HCT116 (cell line): ENCODE data around the gene PREX1. TPM values are rescaled to one million over a fixed set of nuclear protein-coding genes. Genes with fewer than 3 reads are reported as not detected.

Experiments used
- ATAC-seq: fragments of 200-7000 bp; cut with Tn5 transposase; 2 replicates; pipeline ENCODE4 v1.9.1; 2020; ENCODE audit warnings: mild to moderate bottlenecking, moderate library complexity
- BruUV-seq: library from RNA; stranded (reverse); fragments of 400-500 nt; replicated peaks from 2 replicates; lab custom pipeline; 2021; lab: Mats Ljungman, UMichigan
- CTCF ChIA-PET: fragments of 300-600 bp; sonication (Branson Sonifier 250); formaldehyde crosslinking; loops from one replicate; lab custom pipeline; 2021; ENCODE audit warnings: antibody characterized with exemption; lab: Charles Lee
- POLR2A ChIA-PET: fragments of 300-600, 350-600 bp; sonication (Branson Sonifier 250); formaldehyde crosslinking; loops from one replicate; lab custom pipeline; 2021; ENCODE audit warnings: antibody characterized with exemption; lab: Charles Lee
- RAD21 ChIA-PET, 2 experiments: fragments of 300-600 bp; sonication (Branson Sonifier 250); formaldehyde crosslinking; loops; one replicate each; lab custom pipeline; 2023; ENCODE audit warnings: low total read pairs in 2 of 2; ENCODE audit not compliant: uncharacterized antibody in 2 of 2, unreplicated experiment in 2 of 2, low non-redundant PET in 1 of 2; lab: Charles Lee
- DNase-seq: peaks from one replicate; pipeline ENCODE4 v3.0.0-alpha.2; 2010; ENCODE audit warnings: low read depth, low spot score
- H2AFZ ChIP-seq: fragments of 200-600 bp; shearing (Covaris generic), sonication (generic); 2 replicates; pipeline ENCODE4 v1.6.1; 2017; ENCODE audit warnings: low read depth, mixed run types, mixed read lengths, antibody characterized with exemption, low read length; ENCODE audit not compliant: poor library complexity, severe bottlenecking
- H3K27ac ChIP-seq: 2 replicates; pipeline ENCODE4 v1.5.1; 2012; ENCODE audit warnings: low read depth, low read length
- H3K27me3 ChIP-seq: fragments of 200-600 bp; sonication (generic); 2 replicates; pipeline ENCODE4 v1.6.1; 2016; ENCODE audit warnings: mixed run types, low read length, mixed read lengths; ENCODE audit not compliant: insufficient read depth
- H3K36me3 ChIP-seq, 2 experiments: fragments of 200-500 bp in 1 of 2; fragments of 200-600 bp in 1 of 2; sonication (Bioruptor generic) in 1 of 2; sonication (generic) in 1 of 2; 2 replicates each; pipeline versions ENCODE4 v1.5.1 to v1.6.1; 2014 to 2016; ENCODE audit warnings: low read length in 2 of 2, inconsistent platforms in 1 of 2, mixed read lengths in 1 of 2, mixed run types in 1 of 2; ENCODE audit not compliant: insufficient read depth in 2 of 2, control insufficient read depth in 1 of 2
- H3K4me1 ChIP-seq, 2 experiments: fragments of 200-600 bp in 1 of 2; sonication (generic) in 1 of 2; 2 replicates each; pipeline versions ENCODE4 v1.5.1 to v1.6.1; 2012 to 2017; ENCODE audit warnings: low read length in 2 of 2, inconsistent platforms in 1 of 2, mild to moderate bottlenecking in 1 of 2, mixed read lengths in 1 of 2, mixed run types in 1 of 2, moderate library complexity in 1 of 2; ENCODE audit not compliant: insufficient read depth in 2 of 2, control insufficient read depth in 1 of 2
- H3K4me2 ChIP-seq: fragments of 200-600 bp; sonication (generic); 2 replicates; pipeline ENCODE4 v1.6.1; 2017; ENCODE audit warnings: mixed run types, low read length, mixed read lengths
- H3K4me3 ChIP-seq, 2 experiments: fragments of 200-600 bp in 1 of 2; sonication (generic) in 1 of 2; replicated peaks in 1 of 2; 2 replicates each; pipeline ENCODE4 v1.5.1; 2011 to 2016; ENCODE audit warnings: low read length in 2 of 2, control low read depth in 1 of 2, low read depth in 1 of 2, mild to moderate bottlenecking in 1 of 2, mixed read lengths in 1 of 2, mixed run types in 1 of 2
- H3K79me2 ChIP-seq: fragments of 200-600 bp; sonication (generic); 2 replicates; pipeline ENCODE4 v1.6.1; 2017; ENCODE audit warnings: mild to moderate bottlenecking, mixed run types, low read length, moderate library complexity, mixed read lengths; ENCODE audit not compliant: insufficient read depth
- H3K9ac ChIP-seq: fragments of 200-600 bp; sonication (generic); 2 replicates; pipeline ENCODE4 v1.6.1; 2016; ENCODE audit warnings: low read length, mixed read lengths
- H3K9me2 ChIP-seq: fragments of 200-600 bp; sonication (generic), shearing (Covaris generic); 2 replicates; pipeline ENCODE4 v1.6.1; 2017; ENCODE audit warnings: mixed run types, mild to moderate bottlenecking, moderate library complexity; ENCODE audit not compliant: insufficient read depth
- H3K9me3 ChIP-seq, 2 experiments: fragments of 200-500 bp in 1 of 2; fragments of 200-600 bp in 1 of 2; sonication (Bioruptor generic) in 1 of 2; sonication (generic) in 1 of 2; 2 replicates each; pipeline ENCODE4 v1.6.1; 2014 to 2017; ENCODE audit warnings: low read length in 2 of 2, mixed read lengths in 2 of 2, inconsistent platforms in 1 of 2, low read depth in 1 of 2, mild to moderate bottlenecking in 1 of 2, mixed run types in 1 of 2, moderate library complexity in 1 of 2; ENCODE audit not compliant: control insufficient read depth in 1 of 2, insufficient read depth in 1 of 2
- H4K20me1 ChIP-seq: fragments of 200-600 bp; sonication (generic), shearing (Covaris generic); 2 replicates; pipeline ENCODE4 v1.6.1; 2017; ENCODE audit warnings: mixed run types, mild to moderate bottlenecking, moderate library complexity; ENCODE audit not compliant: insufficient read depth
- ATF3 ChIP-seq: IDR thresholded peaks from 2 replicates; pipeline ENCODE4 v1.6.1; 2012
- CBX3 ChIP-seq: IDR thresholded peaks from 2 replicates; pipeline ENCODE4 v1.6.1; 2012; ENCODE audit warnings: low read depth
- CTCF ChIP-seq, 3 experiments: fragments of 200-600 bp in 1 of 3; sonication (generic) in 1 of 3; IDR thresholded peaks in 2 of 3; conservative IDR thresholded peaks in 1 of 3; 2 replicates each; pipeline ENCODE4 v1.5.1; 2012 to 2017; ENCODE audit warnings: low read depth in 2 of 3, low read length in 2 of 3, antibody characterized with exemption in 1 of 3, borderline replicate concordance in 1 of 3, control low read depth in 1 of 3, mild to moderate bottlenecking in 1 of 3, mixed read lengths in 1 of 3, mixed run types in 1 of 3, moderate library complexity in 1 of 3; ENCODE audit not compliant: insufficient read depth in 1 of 3
- EZH2 ChIP-seq: fragments of 200-600 bp; sonication (generic); IDR thresholded peaks from 2 replicates; pipeline ENCODE4 v1.6.1; 2017; ENCODE audit warnings: antibody characterized with exemption, mixed run types
- JUND ChIP-seq: IDR thresholded peaks from 2 replicates; pipeline ENCODE4 v1.6.1; 2012
- RAD21 ChIP-seq: IDR thresholded peaks from 2 replicates; pipeline ENCODE4 v1.6.1; 2012; ENCODE audit warnings: low read depth, mild to moderate bottlenecking
- REST ChIP-seq: IDR thresholded peaks from 2 replicates; pipeline ENCODE4 v1.6.1; 2012; ENCODE audit warnings: low read depth
- TCF7L2 ChIP-seq: IDR thresholded peaks from 2 replicates; pipeline ENCODE4 v1.7.0; 2011; ENCODE audit warnings: borderline replicate concordance, inconsistent platforms; ENCODE audit not compliant: insufficient read depth, insufficient read length; ENCODE audit errors: extremely low read depth
- intact Hi-C: fragments of 100-400 bp; cut with micrococcal nuclease; formaldehyde crosslinking; loops from 2 replicates; pipeline ENCODE4 v1.10.0; 2022
- total RNA-seq: library from RNA; stranded (reverse); gene quantifications from one replicate; pipeline ENCODE4 v1.2.1, GENCODE V29; 2021; ENCODE audit not compliant: unreplicated experiment

Gene PREX1
- total RNA-seq, 1 experiment from 2014 or later, result 6.1 TPM

DNA sequence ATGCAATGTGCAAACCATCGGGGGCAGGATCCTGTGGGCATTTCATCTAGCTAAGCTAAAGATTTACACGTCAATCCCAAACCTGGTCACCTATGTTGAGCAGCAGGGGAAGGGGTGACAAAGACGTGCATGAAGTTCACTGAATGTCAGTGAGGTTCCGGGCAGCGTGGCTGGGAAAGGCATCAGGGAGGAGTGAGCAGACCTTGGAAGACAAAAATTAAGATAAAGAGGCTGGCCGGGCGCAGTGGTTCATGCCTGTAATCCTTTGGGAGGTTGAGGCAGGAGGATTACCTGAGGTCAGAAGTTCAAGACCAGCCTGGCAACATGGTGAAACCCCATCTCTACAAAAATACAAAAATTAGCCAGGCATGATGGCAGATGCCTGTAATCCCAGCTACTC is 126.1 kb downstream of the PREX1 start (continued):
- TF ChIP-seq TCF7L2 (no peak), EZH2 (no peak), CTCF (IDR thresholded peaks at IDR 0.05 in 2 of 3, conservative IDR thresholded peaks at IDR 0.05 in 1 of 3; ENCODE audit: borderline replicate concordance in 1 of 3, insufficient read depth in 1 of 3, low read depth in 2 of 3, low read length in 2 of 3) (no peak), ATF3 (no peak)

DNA sequence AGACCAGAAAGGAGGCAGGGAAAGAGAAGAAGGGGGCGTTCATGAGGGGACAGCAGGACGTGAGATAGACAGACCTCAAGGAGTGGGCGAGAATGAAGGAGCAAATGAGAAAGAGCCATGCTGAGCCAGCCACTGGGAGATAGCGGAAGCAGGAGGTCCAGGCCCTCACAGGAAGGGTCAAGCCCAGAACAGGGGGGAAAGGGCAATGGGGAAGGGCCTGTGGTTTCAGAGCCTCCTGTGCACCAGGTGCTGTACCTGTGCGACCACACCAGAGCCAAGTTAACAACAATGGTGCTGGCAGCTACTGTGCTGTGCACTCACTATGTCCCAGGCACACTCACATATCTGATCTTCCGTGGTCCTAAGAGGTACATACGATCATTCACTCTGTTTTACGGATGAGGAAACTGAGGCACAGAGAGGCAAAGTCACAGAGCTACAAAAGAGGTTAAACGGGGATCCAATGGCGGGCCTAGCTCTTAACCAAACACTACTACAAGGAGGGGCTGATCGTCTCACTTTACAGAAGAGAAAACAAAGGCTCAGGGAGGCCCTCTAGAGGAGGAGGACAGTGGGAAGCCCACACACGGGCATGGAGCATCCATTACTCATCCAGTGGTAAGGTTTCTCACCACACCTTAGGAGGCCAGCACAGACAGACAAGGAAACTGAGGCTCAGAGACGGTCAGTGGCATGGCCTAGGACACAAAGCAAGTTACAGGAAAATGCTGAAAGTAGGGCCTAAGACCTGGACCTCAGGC is 129.1 kb downstream of the PREX1 start:
- H3K36me3 ChIP-seq, result no peaks in the 10 kb centered on the region
- no peaks in the 10 kb centered on the region for H3K79me2 ChIP-seq
- H3K4me2 ChIP-seq, result peak overlapping the region; percentile 31
- ChIA-PET POLR2A (no interaction called here), CTCF (interaction anchor here (1.0 kb wide), 1 partner anchor 41 kb away, joined by 6 read pairs; no protein-coding TSS in a partner anchor), RAD21 (interaction anchor here in 1 of 2 experiments (1.2 kb wide), 1 partner anchor 41 kb away, joined by 3 read pairs; no protein-coding TSS in a partner anchor)
- H3K27ac ChIP-seq, result 0 out of 2 replicates have a peak overlapping the region, but pooled peaks have one; percentile 45
- intact Hi-C loops, result no loop called here
- no peaks in the 10 kb centered on the region for H3K9me3 ChIP-seq
- no peaks in the 10 kb centered on the region for H3K9me2 ChIP-seq
- H3K4me3 ChIP-seq, result no peak overlapping the region
- BruUV-seq, result no TSS peak
- peak; percentile 47; the same call in 1 of the 2 replicates for ATAC-seq
- peaks cover 15% of the 10 kb centered on the region in 2 experiments for H3K4me1 ChIP-seq
- H4K20me1 ChIP-seq, result no peaks in the 10 kb centered on the region
- H2AFZ ChIP-seq, result no peak overlapping the region
- no peaks in the 10 kb centered on the region for H3K27me3 ChIP-seq
- DNase-seq, result no peak
- TF ChIP-seq REST, result no peak
- TF ChIP-seq RAD21, result peak; percentile 18; the same call in 1 of the 2 replicates
- peak; percentile 16 to 29 (median 24); a peak in 3 of 6 replicates for TF ChIP-seq CTCF (IDR thresholded peaks at IDR 0.05 in 2 of 3, conservative IDR thresholded peaks at IDR 0.05 in 1 of 3; ENCODE audit: borderline replicate concordance in 1 of 3, insufficient read depth in 1 of 3, low read depth in 2 of 3, low read length in 2 of 3)
- no peak for TF ChIP-seq JUND
- no peak for TF ChIP-seq CBX3
- H3K9ac ChIP-seq, result no peak overlapping the region
